ENCODE measurements around the gene TNFSF13.
"Not testable (repeated sequence)": the region's sequence is repeated elsewhere in the genome, so short reads cannot be mapped to it uniquely, and the experiment has no call there.

TNFSF13 gene

GRCh38 chr17:7589891-7590691 lies 31.5 kb downstream of the TNFSF13 start, which contains the start of gene SOX15:
Gene SOX15, minus strand, starts transcription at chr17:7590094. Its CDS starts 418 bp downstream, at chr17:7589676.
- in situ Hi-C loops (cut with HindIII; ENCODE audit: low sequenced_read_pairs), result no loop called here

DNA sequence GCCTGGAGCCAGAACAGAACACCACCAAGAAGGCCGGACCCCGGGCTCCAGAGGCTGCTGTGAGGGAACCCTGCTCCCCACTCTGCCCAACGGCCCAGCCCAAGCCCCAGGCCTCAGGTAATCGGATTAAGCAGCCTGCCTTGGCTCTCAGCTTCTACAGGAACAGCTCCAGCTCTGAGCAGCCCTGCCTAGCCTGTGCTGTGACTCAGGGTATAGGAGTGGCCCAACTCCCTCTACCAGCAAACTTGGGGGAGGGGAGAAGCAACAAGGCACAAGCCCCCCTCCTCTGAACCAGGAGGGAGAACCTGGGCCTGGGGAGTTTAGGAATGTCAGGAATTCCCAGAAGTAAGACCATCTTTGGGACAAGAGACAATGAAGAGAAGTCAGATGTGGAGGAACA lies 32.2 kb downstream of the TNFSF13 start:
- in situ Hi-C loops (cut with HindIII; ENCODE audit: low sequenced_read_pairs), result no loop called here

- in situ Hi-C loops (cut with HindIII; ENCODE audit: low sequenced_read_pairs), result no loop called here
These were observed 33.0 kb downstream of the TNFSF13 start for GRCh38 chr17:7591596-7591995.

DNA sequence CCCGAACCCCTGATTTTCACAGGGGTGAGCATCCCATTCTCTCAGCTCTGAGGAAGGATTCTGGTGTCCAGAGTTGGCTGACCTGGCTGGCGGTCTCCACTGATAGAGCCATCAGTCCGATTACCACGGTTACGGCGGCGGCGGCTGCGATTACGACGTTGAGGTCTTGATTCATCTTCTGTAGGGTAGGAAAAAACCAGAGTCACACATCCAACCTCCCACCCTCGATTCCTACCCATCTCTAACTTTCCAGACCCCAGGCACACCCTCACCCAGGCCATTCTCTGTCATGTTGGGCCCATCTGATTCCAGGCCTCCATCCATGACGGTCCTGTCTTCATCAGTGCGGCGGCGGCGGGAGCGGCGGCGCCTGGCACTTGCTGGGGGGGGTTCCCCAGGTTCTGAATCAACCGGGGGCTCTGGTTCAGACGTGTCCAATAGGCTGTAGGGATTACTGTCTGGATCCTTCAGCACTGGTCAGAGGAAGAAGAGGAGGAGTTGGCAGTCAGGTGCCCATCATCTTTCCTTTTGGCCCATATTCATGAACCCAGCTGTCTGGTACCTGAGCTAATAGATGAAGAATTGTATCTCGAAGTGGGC lies 34.0 kb downstream of the TNFSF13 start:
- in situ Hi-C loops (cut with HindIII; ENCODE audit: low sequenced_read_pairs), result no loop called here

GRCh38 chr17:7593296-7593695 lies 34.7 kb downstream of the TNFSF13 start:
- in situ Hi-C loops (cut with HindIII; ENCODE audit: low sequenced_read_pairs), result no loop called here

DNA sequence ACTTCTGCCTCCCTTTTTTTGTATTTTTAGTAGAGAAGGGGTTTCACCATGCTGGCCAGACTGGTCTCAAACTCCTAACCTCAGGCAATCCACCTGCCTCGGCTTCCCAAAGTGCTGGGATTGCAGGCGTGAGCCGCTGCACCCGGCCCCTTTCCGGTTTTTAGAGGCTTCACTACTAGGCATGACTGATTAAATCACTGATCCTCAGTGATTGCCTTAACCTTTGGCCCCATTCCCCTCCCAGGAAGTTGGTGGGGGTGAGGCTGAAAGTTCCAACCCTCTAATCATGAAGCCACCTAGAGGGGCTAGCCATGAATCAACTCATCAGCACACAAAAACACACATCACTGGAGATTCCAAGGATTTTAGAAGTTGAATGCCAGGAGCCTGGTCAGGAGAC lies 39.0 kb downstream of the TNFSF13 start:
- in situ Hi-C loops (cut with HindIII; ENCODE audit: low sequenced_read_pairs), result not testable (repeated sequence)

GRCh38 chr17:7606280-7606679 lies 47.7 kb downstream of the TNFSF13 start:
- in situ Hi-C loops (cut with HindIII; ENCODE audit: low sequenced_read_pairs), result no loop called here

DNA sequence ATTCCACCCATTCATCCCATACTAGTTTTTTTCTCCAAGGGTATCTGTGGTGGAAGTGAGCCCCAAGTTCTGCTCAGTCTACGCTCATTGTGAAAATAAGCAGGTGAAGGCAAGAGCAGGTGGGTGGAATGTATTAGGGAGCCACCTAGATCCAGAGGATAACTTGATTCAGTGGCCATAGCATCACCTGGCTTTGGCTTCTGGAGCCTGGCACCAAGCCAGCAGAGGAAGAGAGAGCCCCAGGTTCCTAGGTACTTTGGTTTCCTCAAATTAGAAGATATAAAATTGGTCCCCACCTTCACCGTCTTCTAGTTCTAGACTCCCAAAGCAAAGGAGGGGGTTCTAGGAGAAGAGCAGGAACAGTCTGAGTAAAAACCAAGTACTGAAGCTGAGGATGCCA lies 52.1 kb downstream of the TNFSF13 start:
- in situ Hi-C loops (cut with HindIII; ENCODE audit: low sequenced_read_pairs), result no loop called here

Data from DLD1 (cell line).